EL (cell line): ENCODE results near the gene RAB34.
A peak's percentile ranks its signal among the peaks of the same experiment; 100 is the strongest.
"Not testable (repeated sequence)": the region's sequence is repeated elsewhere in the genome, so short reads cannot be mapped to it uniquely, and the experiment has no call there.

Experiments
- DNase-seq: peaks from one replicate; pipeline ENCODE4 v3.0.0-alpha.2; 2016

Gene RAB34

GRCh38 chr17:28745786-28746411 lies 28.2 kb upstream of the RAB34 start:
- DNase-seq: peak; percentile 53

GRCh38 chr17:28744972-28745785 lies 27.5 kb upstream of the RAB34 start:
- DNase-seq: peak; percentile 58

- DNase-seq: peak; percentile 59
These were observed 26.7 kb upstream of the RAB34 start for GRCh38 chr17:28744104-28744971.

GRCh38 chr17:28743243-28744103 lies 25.8 kb upstream of the RAB34 start, which contains the start of gene TRAF4:
TRAF4 (plus strand) TSS chr17:28744011; CDS start chr17:28744113, 102 bp downstream.
- peak; percentile 92 for DNase-seq

- no peak for DNase-seq
These were observed 24.0 kb upstream of the RAB34 start for GRCh38 chr17:28741358-28742349.

GRCh38 chr17:28740406-28741357 lies 23.0 kb upstream of the RAB34 start:
- no peak for DNase-seq

- no peak for DNase-seq
These were observed 21.2 kb upstream of the RAB34 start for GRCh38 chr17:28738680-28739384.

- DNase-seq: no peak
These were observed 20.4 kb upstream of the RAB34 start for GRCh38 chr17:28737770-28738679.

- DNase-seq: no peak
These were observed 19.6 kb upstream of the RAB34 start for GRCh38 chr17:28737316-28737715.

- not testable (repeated sequence) for DNase-seq
These were observed 18.5 kb upstream of the RAB34 start for GRCh38 chr17:28735913-28736769.

GRCh38 chr17:28735242-28735722 lies 17.6 kb upstream of the RAB34 start:
- peak; percentile 26 for DNase-seq

GRCh38 chr17:28734712-28735241 lies 17.1 kb upstream of the RAB34 start:
- no peak for DNase-seq

- no peak for DNase-seq
These were observed 15.7 kb upstream of the RAB34 start for GRCh38 chr17:28733346-28733745.

GRCh38 chr17:28729950-28730330 lies 12.3 kb upstream of the RAB34 start:
- no peak for DNase-seq

GRCh38 chr17:28728364-28729200 lies 10.9 kb upstream of the RAB34 start, which contains the start of gene NEK8:
NEK8 (plus strand) TSS chr17:28728788; CDS start chr17:28728814, 26 bp downstream.
- peak; percentile 96 for DNase-seq
